Naive thymus-derived CD8-positive, alpha-beta T cell (primary cell): ENCODE measurements around the gene ZNF480. TPM values are rescaled to one million over a fixed set of nuclear protein-coding genes. Genes with fewer than 3 reads are reported as not detected.
"Not testable (repeated sequence)": the region's sequence is repeated elsewhere in the genome, so short reads cannot be mapped to it uniquely, and the experiment has no call there.

Source experiments
- ATAC-seq, 2 donors: fragments of 150-1000 bp; cut with Tn5 transposase in 1 of 2; sonication (Bioruptor Pico), chemical (Tn5 transposase) in 1 of 2; 1 replicate in 1 of 2; 2 replicates in 1 of 2; pipeline ENCODE4 v1.10.0; 2021; ENCODE audit warnings: mild to moderate bottlenecking in 2 of 2, moderate library complexity in 2 of 2
- POLR2A ChIA-PET: fragments of 350-600 bp; sonication (Branson Sonifier 250); formaldehyde crosslinking; loops from one replicate; lab custom pipeline; 2021; ENCODE audit warnings: antibody characterized with exemption; lab: Charles Lee
- DNase-seq, 10 donors: peaks; one replicate each; pipeline versions ENCODE4 v3.0.0 to v3.0.0-alpha.2; 2020 to 2022
- H3K27ac Mint-ChIP-seq, 10 donors: one replicate each; pipeline ENCODE4 v1.8.0; 2020 to 2022; ENCODE audit warnings: mild to moderate bottlenecking in 10 of 10, mixed read lengths in 10 of 10, moderate library complexity in 4 of 10, inconsistent platforms in 1 of 10
- H3K27me3 Mint-ChIP-seq, 5 donors: one replicate each; pipeline ENCODE4 v1.8.0; 2021 to 2022; ENCODE audit warnings: mixed read lengths in 5 of 5
- H3K36me3 Mint-ChIP-seq, 3 donors: one replicate each; pipeline ENCODE4 v1.8.0; 2020 to 2022; ENCODE audit warnings: mixed read lengths in 3 of 3, mild to moderate bottlenecking in 2 of 3, inconsistent platforms in 1 of 3
- H3K4me1 Mint-ChIP-seq, 4 donors: one replicate each; pipeline ENCODE4 v1.8.0; 2021 to 2022; ENCODE audit warnings: mixed read lengths in 4 of 4
- H3K4me3 Mint-ChIP-seq, 10 donors: one replicate each; pipeline ENCODE4 v1.8.0; 2020 to 2022; ENCODE audit warnings: mild to moderate bottlenecking in 10 of 10, mixed read lengths in 10 of 10, moderate library complexity in 6 of 10, inconsistent platforms in 1 of 10
- H3K9me3 Mint-ChIP-seq, 9 donors: one replicate each; pipeline ENCODE4 v1.8.0; 2020 to 2022; ENCODE audit warnings: mixed read lengths in 9 of 9, mild to moderate bottlenecking in 3 of 9, inconsistent platforms in 1 of 9, moderate library complexity in 1 of 9
- polyA plus RNA-seq, 3 donors: library from polyadenylated mRNA; unstranded; fragments of 300-500 nt; fragmentation: Illumina TruSeq; gene quantifications; one replicate each; pipeline ENCODE4 v1.2.3, GENCODE V29; 2021
- total RNA-seq, 8 experiments: library from RNA in 2 of 8; stranded (reverse) in 2 of 8; gene quantifications; one replicate each; pipeline ENCODE4 v1.2.3 and lab custom pipeline; 2021 to 2026

ZNF480 gene
- 10 to 100 TPM; 27.3 to 28.2 TPM for total RNA-seq
- polyA plus RNA-seq: 10 to 100 TPM; 22.6 to 30.2 (median 29.1) TPM
- 17.9 to 67.7 (median 29.8) reads per million in 6 experiments for total RNA-seq (lab: John Stamatoyannopoulos, UW)

GRCh38 chr19:52296773-52297600 lies at the start of gene ZNF480:
Gene ZNF480 (plus strand): TSS chr19:52297169. CDS start chr19:52300413, 3,244 bp downstream.
- POLR2A ChIA-PET: interaction anchor here (1.1 kb wide), 1 partner anchor 101 kb away, joined by 3 read pairs; no protein-coding TSS in a partner anchor
- H3K27me3 Mint-ChIP-seq: no peaks in the 10 kb centered on the region
- peak; percentile 70 to 94 (median 87) for DNase-seq
- peak; percentile 90 to 95 for ATAC-seq
- peaks cover 13 to 87% (median 35%) of the 10 kb centered on the region in 9 donors for H3K9me3 Mint-ChIP-seq
- peaks cover 51 to 67% (median 56%) of the 10 kb centered on the region in 3 donors for H3K36me3 Mint-ChIP-seq
- peak within 1 kb of the TSS; percentile 86 to 98 (median 97) for H3K4me3 Mint-ChIP-seq
- peak within 1 kb of the TSS; percentile 94 to 99 (median 98) for H3K27ac Mint-ChIP-seq
- H3K4me1 Mint-ChIP-seq: peaks cover 14 to 28% (median 20%) of the 10 kb centered on the region in 4 donors

- Mint-ChIP-seq H3K4me1 (no peaks in the 10 kb centered on the region), H3K4me3 (no peak overlapping the region), H3K27me3 (peaks cover 0 to 4% (median 1%) of the 10 kb centered on the region in 5 donors), H3K36me3 (no peaks in the 10 kb centered on the region), H3K27ac (peak overlapping the region in 1 of 10 donors; percentile 8), H3K9me3 (peaks cover 0 to 4% (median 0%) of the 10 kb centered on the region in 9 donors)
- DNase-seq: peak; percentile 36 to 84 (median 51)
- peak; percentile 69 to 90 for ATAC-seq
- POLR2A ChIA-PET: interaction anchor here (0.5 kb wide), 1 partner anchor 45 kb away, joined by 3 read pairs; no protein-coding TSS in a partner anchor
These were observed 48.7 kb upstream of the ZNF480 start for GRCh38 chr19:52248241-52248640.

- H3K4me1 Mint-ChIP-seq: no peaks in the 10 kb centered on the region
- H3K9me3 Mint-ChIP-seq: peaks cover 0 to 46% (median 5%) of the 10 kb centered on the region in 9 donors
- ATAC-seq (no peak), DNase-seq (no peak)
- no peak overlapping the region for H3K4me3 Mint-ChIP-seq
- H3K27me3 Mint-ChIP-seq: peaks cover 0 to 12% (median 3%) of the 10 kb centered on the region in 5 donors
- no peak overlapping the region for H3K27ac Mint-ChIP-seq
- peaks cover 0 to 17% (median 8%) of the 10 kb centered on the region in 3 donors for H3K36me3 Mint-ChIP-seq
- POLR2A ChIA-PET: no interaction called here
These were observed 38.5 kb upstream of the ZNF480 start for GRCh38 chr19:52258426-52258825.

- H3K36me3 Mint-ChIP-seq: peaks cover 7 to 15% (median 11%) of the 10 kb centered on the region in 3 donors
- peaks cover 0 to 15% (median 3%) of the 10 kb centered on the region in 9 donors for H3K9me3 Mint-ChIP-seq
- H3K27ac Mint-ChIP-seq, DNase-seq, POLR2A ChIA-PET, H3K4me3 Mint-ChIP-seq, ATAC-seq: not testable (repeated sequence)
- H3K27me3 Mint-ChIP-seq: peaks cover 0 to 14% (median 2%) of the 10 kb centered on the region in 5 donors
- H3K4me1 Mint-ChIP-seq: peaks cover 7 to 11% (median 8%) of the 10 kb centered on the region in 4 donors
These were observed 31.4 kb upstream of the ZNF480 start for GRCh38 chr19:52265556-52265955.

DNA sequence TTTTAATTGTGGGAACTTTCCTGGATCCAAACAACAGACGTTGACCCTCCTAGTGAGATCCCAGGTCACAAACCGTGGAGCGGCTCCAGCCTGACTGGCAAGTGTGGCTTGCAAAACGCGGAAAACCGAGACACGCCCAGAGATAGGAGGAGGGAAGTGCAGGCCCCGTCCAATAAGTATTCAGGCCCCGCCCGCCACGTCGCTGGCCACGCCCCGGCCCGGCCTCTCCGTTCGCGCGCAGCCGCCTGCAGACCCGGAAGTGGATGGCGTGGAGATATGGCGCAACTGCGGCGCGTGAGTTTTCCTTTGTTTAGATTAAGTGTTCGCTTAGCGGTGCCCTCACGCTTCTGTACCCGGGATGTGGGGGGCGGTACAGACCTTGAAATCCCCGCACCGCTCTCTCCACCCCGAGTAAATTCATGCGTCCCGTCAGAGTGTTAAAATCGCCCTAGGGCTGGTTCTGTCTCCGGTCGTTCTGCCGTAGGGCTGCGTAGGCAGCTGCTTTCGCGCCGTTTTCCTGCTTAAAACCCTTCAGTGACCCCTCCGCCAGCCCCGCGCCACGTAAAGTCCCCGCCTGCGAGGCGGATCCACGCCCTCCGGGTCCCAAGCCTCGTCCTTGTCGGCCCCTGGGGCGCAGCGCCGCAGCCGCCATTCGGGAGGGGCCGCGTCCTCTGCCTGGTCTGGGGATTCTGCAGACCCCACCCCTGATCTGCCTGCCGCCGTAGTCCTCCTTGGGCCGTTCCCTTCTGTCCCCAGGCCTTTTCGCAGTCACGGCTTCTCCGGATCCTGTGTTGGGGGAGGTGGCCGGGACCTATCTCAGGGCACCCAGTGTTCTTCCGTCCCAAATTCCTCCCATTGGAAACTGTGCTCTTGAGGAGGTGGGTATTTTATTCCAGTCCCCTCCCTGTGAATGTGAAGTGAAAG lies 27.4 kb upstream of the ZNF480 start, which contains the start of gene ZNF766:
TSS of gene ZNF766 (plus strand) at position 250 of the 924 bp plus-strand sequence. CDS start at position 277, 27 bp downstream.
- Mint-ChIP-seq H3K27ac (peak within 1 kb of the TSS; percentile 95 to 99 (median 98)), H3K27me3 (no peaks in the 10 kb centered on the region), H3K4me1 (peaks cover 27 to 46% (median 41%) of the 10 kb centered on the region in 4 donors), H3K36me3 (peaks cover 34 to 43% (median 34%) of the 10 kb centered on the region in 3 donors), H3K9me3 (peaks cover 0 to 41% (median 27%) of the 10 kb centered on the region in 9 donors), H3K4me3 (peak within 1 kb of the TSS; percentile 91 to 100 (median 98))
- ATAC-seq: peak; percentile 94 to 97
- POLR2A ChIA-PET: interaction anchor here (0.6 to 1.5 kb wide), 6 partner anchors 29 to 1080 kb away, joined by 3 read pairs; partner anchors contain the start of genes ZNF808 and ZNF880
- peak; percentile 95 to 97 (median 96) for DNase-seq

DNA sequence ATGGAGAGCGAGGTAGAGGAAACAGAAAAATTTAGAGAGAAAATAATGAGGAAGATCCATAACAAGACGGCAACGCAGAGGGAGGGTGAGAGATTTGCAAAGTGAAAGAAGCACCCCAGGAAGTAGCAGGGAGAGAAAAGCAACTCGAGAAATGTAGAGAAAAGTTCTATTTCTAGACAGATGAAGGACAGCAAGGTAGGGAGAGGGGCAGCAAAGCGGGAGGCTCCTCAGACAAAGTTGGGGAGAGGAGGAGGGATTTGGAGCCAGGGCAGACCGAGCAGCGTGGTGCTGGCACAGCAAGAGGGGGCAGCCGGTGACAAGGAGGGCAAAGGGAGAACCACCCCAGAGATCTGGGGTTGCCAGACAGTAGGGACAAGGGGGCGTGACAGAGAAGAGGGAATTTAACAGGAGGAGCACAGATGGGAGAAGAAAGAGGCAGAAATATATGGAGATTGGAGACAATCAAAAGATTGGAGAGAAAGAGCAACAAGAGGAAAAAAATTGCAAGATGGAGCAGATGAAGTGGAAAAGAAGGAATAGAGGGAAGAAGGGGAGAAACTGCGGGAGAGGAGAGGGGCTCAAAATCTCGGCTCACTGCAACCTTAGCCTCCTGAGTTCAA lies 26.6 kb upstream of the ZNF480 start:
- H3K9me3 Mint-ChIP-seq: peaks cover 0 to 49% (median 32%) of the 10 kb centered on the region in 9 donors
- H3K36me3 Mint-ChIP-seq: peaks cover 34 to 49% (median 41%) of the 10 kb centered on the region in 3 donors
- H3K4me1 Mint-ChIP-seq: peaks cover 29 to 52% (median 46%) of the 10 kb centered on the region in 4 donors
- ATAC-seq: peak in 1 of 2 donors; percentile 3
- peak overlapping the region; percentile 91 to 100 (median 98) for H3K4me3 Mint-ChIP-seq
- peak overlapping the region; percentile 95 to 99 (median 98) for H3K27ac Mint-ChIP-seq
- no peaks in the 10 kb centered on the region for H3K27me3 Mint-ChIP-seq
- POLR2A ChIA-PET: interaction anchor here (0.8 to 1.4 kb wide), 3 partner anchors 81 to 693 kb away, joined by 3 read pairs; partner anchors contain the start of gene ZNF880
- peak in 2 of 10 donors; percentile 9 to 29 for DNase-seq

- Mint-ChIP-seq H3K27me3 (no peaks in the 10 kb centered on the region), H3K27ac (peak overlapping the region in 1 of 10 donors; percentile 40), H3K4me1 (peaks cover 33 to 70% (median 57%) of the 10 kb centered on the region in 4 donors), H3K36me3 (peaks cover 54 to 75% (median 67%) of the 10 kb centered on the region in 3 donors), H3K9me3 (peaks cover 0 to 78% (median 32%) of the 10 kb centered on the region in 9 donors), H3K4me3 (peak overlapping the region in 5 of 10 donors; percentile 24 to 57 (median 44))
- no peak for DNase-seq
- POLR2A ChIA-PET: no interaction called here
- no peak for ATAC-seq
These were observed 23.7 kb upstream of the ZNF480 start for GRCh38 chr19:52273301-52273700.

DNA sequence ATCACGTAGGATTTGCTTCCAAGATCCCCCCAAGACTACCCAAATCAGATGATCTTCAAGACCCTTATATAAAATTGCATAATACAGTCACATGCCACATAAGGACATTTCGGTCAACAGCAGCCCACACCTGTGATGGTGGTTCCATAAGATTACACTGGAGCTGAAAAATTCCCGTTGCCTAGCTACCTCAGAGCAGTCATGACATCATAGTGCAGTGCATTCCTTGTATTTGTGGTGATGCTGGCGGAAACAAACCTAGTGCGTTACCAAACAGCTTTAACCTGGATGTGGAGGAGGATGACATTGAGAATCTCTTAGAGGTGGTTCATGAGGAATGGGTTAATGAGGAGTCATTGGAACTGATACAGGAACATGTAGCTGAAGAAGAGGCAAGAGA lies 22.8 kb upstream of the ZNF480 start:
- H3K27me3 Mint-ChIP-seq: no peaks in the 10 kb centered on the region
- H3K27ac Mint-ChIP-seq: peak overlapping the region in 2 of 10 donors; percentile 2 to 25
- peaks cover 36 to 74% (median 60%) of the 10 kb centered on the region in 4 donors for H3K4me1 Mint-ChIP-seq
- POLR2A ChIA-PET: interaction anchor here (0.6 kb wide), 1 partner anchor 80 kb away, joined by 3 read pairs; no protein-coding TSS in a partner anchor
- H3K9me3 Mint-ChIP-seq: peaks cover 0 to 87% (median 41%) of the 10 kb centered on the region in 9 donors
- peaks cover 63 to 84% (median 76%) of the 10 kb centered on the region in 3 donors for H3K36me3 Mint-ChIP-seq
- ATAC-seq (no peak), DNase-seq (no peak)
- peak overlapping the region in 5 of 10 donors; percentile 11 to 44 (median 31) for H3K4me3 Mint-ChIP-seq

DNA sequence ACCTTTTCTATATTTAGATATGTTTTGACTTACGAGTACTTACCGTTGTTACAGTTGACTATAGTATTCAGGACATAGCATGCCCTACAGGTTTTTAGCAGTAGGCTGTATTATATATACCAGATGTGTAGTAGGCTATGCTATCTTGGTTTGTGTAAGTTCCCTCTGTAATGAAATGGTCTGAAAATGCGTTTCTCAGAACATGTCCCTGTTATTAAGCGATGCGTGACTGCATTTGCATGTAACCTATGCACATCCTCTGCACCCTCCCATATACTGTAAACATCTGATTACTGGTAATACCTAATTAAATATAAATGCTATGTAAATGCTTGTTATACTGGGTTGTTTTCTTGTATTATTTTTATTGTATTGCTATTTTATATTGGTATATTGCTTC lies 21.0 kb upstream of the ZNF480 start:
- Mint-ChIP-seq H3K27ac (peak overlapping the region in 1 of 10 donors; percentile 59), H3K36me3 (peaks cover 57 to 81% (median 78%) of the 10 kb centered on the region in 3 donors), H3K4me1 (peaks cover 28 to 64% (median 50%) of the 10 kb centered on the region in 4 donors), H3K27me3 (no peaks in the 10 kb centered on the region), H3K4me3 (no peak overlapping the region), H3K9me3 (peaks cover 0 to 89% (median 43%) of the 10 kb centered on the region in 9 donors)
- POLR2A ChIA-PET: interaction anchor here (0.7 kb wide), 1 partner anchor 470 kb away, joined by 4 read pairs; no protein-coding TSS in a partner anchor
- no peak for DNase-seq
- no peak for ATAC-seq

DNA sequence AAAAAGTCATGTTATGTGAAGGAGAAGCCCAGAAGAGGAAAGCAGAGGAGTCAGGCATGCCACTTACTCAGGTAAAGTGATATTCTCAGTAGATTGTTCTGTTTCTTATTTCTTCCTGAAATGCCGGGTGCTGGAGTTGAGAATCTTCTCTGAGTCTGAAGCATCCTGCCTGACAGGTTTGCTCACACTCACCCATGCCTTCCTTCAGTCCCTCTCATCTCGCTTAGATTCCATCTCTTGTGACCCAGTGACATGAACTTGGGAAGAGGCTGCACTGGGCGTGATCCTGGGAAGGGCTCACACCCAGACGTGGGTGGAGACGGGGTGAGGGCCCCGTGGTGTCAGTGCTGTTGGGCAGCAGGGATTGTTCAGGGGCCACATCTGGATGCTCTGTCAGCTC lies 19.5 kb upstream of the ZNF480 start:
- ATAC-seq (no peak), DNase-seq (no peak)
- Mint-ChIP-seq H3K36me3 (peaks cover 53 to 83% (median 76%) of the 10 kb centered on the region in 3 donors), H3K27ac (peak overlapping the region in 1 of 10 donors; percentile 24), H3K4me3 (peak overlapping the region in 3 of 10 donors; percentile 9 to 25 (median 20)), H3K27me3 (no peaks in the 10 kb centered on the region), H3K4me1 (peaks cover 25 to 53% (median 41%) of the 10 kb centered on the region in 4 donors), H3K9me3 (peaks cover 0 to 92% (median 34%) of the 10 kb centered on the region in 9 donors)
- POLR2A ChIA-PET: interaction anchor here (0.7 kb wide), 1 partner anchor 13 kb away, joined by 3 read pairs; no protein-coding TSS in a partner anchor

DNA sequence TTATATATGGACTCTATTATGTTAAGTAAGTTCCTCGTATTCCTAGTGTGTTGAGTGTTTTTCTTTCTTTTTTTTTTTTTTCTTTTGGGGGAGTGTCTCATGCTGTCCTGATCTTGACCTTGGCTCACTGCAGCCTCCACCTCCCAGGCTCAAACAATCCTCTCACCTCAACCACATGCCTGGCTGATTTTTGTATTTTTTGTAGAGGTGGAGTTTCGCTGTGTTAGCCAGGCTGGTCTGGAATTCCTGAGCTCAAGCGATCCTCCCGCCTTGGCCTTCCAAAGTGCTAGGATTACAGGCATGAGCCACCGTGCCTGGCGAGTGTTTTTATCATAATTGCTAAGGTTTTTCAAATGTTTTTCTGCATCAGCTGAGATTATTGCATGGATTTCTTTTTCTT lies 10.7 kb upstream of the ZNF480 start:
- no peak overlapping the region for H3K27ac Mint-ChIP-seq
- ATAC-seq: no peak
- POLR2A ChIA-PET: interaction anchor here (0.7 kb wide), 1 partner anchor 22 kb away, joined by 3 read pairs; no protein-coding TSS in a partner anchor

More for the DNA sequence above, 10.7 kb upstream of the ZNF480 start:
- peaks cover 0 to 6% (median 1%) of the 10 kb centered on the region in 4 donors for H3K4me1 Mint-ChIP-seq
- H3K9me3 Mint-ChIP-seq: peaks cover 10 to 98% (median 36%) of the 10 kb centered on the region in 9 donors
- H3K36me3 Mint-ChIP-seq: peaks cover 60 to 94% (median 93%) of the 10 kb centered on the region in 3 donors
- no peaks in the 10 kb centered on the region for H3K27me3 Mint-ChIP-seq
- DNase-seq: no peak
- peak overlapping the region in 1 of 10 donors; percentile 13 for H3K4me3 Mint-ChIP-seq
